ENCODE results near the gene TCEAL2.

GRCh38 chrX:102138064-102138463 lies 12.6 kb downstream of the TCEAL2 start:
- TF ChIP-seq POLR2A (IDR thresholded peaks at IDR 0.05), result no peak
- no peak for TF ChIP-seq CTCF (IDR thresholded peaks at IDR 0.05)
